Kidney (tissue), 14 donors: ENCODE measurements around the gene JPH4. TPM values are rescaled to one million over a fixed set of nuclear protein-coding genes. Genes with fewer than 3 reads are reported as not detected.

Experiments used
- DNase-seq, 5 donors: peaks; one replicate each; pipeline ENCODE4 v3.0.0-alpha.2; 2013 to 2020
- FAIRE-seq: peaks from 2 replicates; lab custom pipeline; 2012; peaks lifted over from hg19 to GRCh38; lab: Jason Lieb, UNC
- H3K27ac ChIP-seq, 2 donors: one replicate each; pipeline ENCODE4 v1.7.0; 2013; ENCODE audit warnings: low read depth in 2 of 2, low read length in 2 of 2, inconsistent platforms in 1 of 2
- H3K27me3 ChIP-seq: one replicate; pipeline ENCODE4 v1.7.1; 2013; ENCODE audit warnings: low read length, inconsistent platforms; ENCODE audit not compliant: control insufficient read depth, insufficient read depth
- H3K36me3 ChIP-seq, 3 donors: one replicate each; pipeline versions ENCODE4 v1.7.0 to v1.7.1; 2013; ENCODE audit warnings: low read length in 3 of 3, control low read depth in 1 of 3, inconsistent platforms in 1 of 3; ENCODE audit not compliant: insufficient read depth in 3 of 3, control insufficient read depth in 2 of 3
- H3K4me1 ChIP-seq, 3 donors: one replicate each; pipeline versions ENCODE4 v1.7.0 to v1.7.1; 2013; ENCODE audit warnings: low read length in 3 of 3, inconsistent platforms in 1 of 3, low read depth in 1 of 3; ENCODE audit not compliant: control insufficient read depth in 2 of 3, insufficient read depth in 2 of 3
- H3K4me3 ChIP-seq, 3 donors: one replicate each; pipeline versions ENCODE4 v1.7.0 to v1.8.1; 2013; ENCODE audit warnings: low read length in 3 of 3, control low read depth in 1 of 3, inconsistent platforms in 1 of 3
- H3K9ac ChIP-seq, 3 donors: one replicate each; pipeline versions ENCODE4 v1.7.0 to v1.7.1; 2013; ENCODE audit warnings: low read length in 3 of 3, control low read depth in 1 of 3, inconsistent platforms in 1 of 3
- H3K9me3 ChIP-seq, 3 donors: one replicate each; pipeline versions ENCODE4 v1.7.0 to v1.7.1; 2013; ENCODE audit warnings: low read length in 3 of 3, control low read depth in 1 of 3, inconsistent platforms in 1 of 3; ENCODE audit not compliant: control insufficient read depth in 2 of 3, insufficient read depth in 1 of 3
- CTCF ChIP-seq: IDR thresholded peaks from 3 replicates; pipeline ENCODE4 v1.5.1; 2012; ENCODE audit warnings: mild to moderate bottlenecking, moderate library complexity, borderline replicate concordance; ENCODE audit not compliant: insufficient read depth; ENCODE audit errors: extremely low read depth
- intact Hi-C: fragments of 100-400 bp; cut with DNase I; formaldehyde crosslinking; loops from one replicate; pipeline ENCODE4 v1.11.1; 2022
- polyA plus RNA-seq: library from polyadenylated mRNA; stranded (reverse); fragments of 350-450 nt; fragmentation: Illumina TruSeq; extraction: RNeasy Lipid Tissue Mini Kit (QIAGEN cat#74804); gene quantifications from one replicate; pipeline ENCODE4 v1.2.3, GENCODE V29; 2014; ENCODE audit warnings: low read depth, low replicate concordance; ENCODE audit not compliant: insufficient read depth
- total RNA-seq: library from RNA; stranded (reverse); fragmentation: NEBNext Ultra II Directional; extraction: Animal tissue kit (Norgen Biotek cat#: 25700); gene quantifications from one replicate; pipeline ENCODE4 v1.2.1, GENCODE V29; 2021
- donor health status: control.
- donor health status: control.
- donor health status: control.
- donor health status: control.
- donor health status: control.
- donor health status: DM: yes; HTN: yes; CAD: no.
- donor health status: Normal renal cell carcinoma (clear cell type).

Gene JPH4
- total and polyA plus RNA-seq, 2 donors from 2014 or later: 3.6 to 7.0 TPM

DNA sequence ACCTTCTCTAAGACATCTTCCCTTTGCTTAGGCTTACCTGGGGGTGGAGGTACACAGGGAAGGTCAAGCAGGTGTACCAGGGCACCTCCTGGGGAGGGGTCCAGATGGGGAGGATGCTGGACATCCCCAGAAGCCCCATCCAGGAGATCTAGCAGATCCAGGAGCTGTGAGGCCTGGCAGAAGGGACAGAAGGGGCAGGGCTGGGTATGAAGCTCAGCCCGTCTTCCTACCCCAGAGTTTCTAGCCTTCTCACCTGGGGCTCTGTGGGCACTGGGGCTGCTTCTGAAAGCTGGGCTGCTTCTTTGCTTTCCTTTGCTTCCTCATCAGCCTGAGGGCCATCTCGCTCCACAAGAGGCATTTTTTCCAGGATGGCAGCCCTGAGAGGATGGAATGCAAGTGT, 17.3 kb downstream of the JPH4 start:
- no peak overlapping the region for H3K27ac ChIP-seq
- no peak for TF ChIP-seq CTCF
- intact Hi-C loops: loop anchor here (5.0 kb wide), 1 partner anchor 89 kb away; no protein-coding TSS in a partner anchor
- H3K27me3 ChIP-seq: no peaks in the 10 kb centered on the region
- FAIRE-seq (no peak), DNase-seq (no peak)
- H3K9me3 ChIP-seq: no peaks in the 10 kb centered on the region
- peaks cover 2 to 17% (median 16%) of the 10 kb centered on the region in 3 donors for H3K36me3 ChIP-seq
- H3K4me3 ChIP-seq: no peak overlapping the region
- H3K4me1 ChIP-seq: peaks cover 0 to 15% (median 5%) of the 10 kb centered on the region in 3 donors
- H3K9ac ChIP-seq: no peak overlapping the region

- peaks cover 2 to 17% (median 16%) of the 10 kb centered on the region in 3 donors for H3K36me3 ChIP-seq
- no peak for FAIRE-seq
- intact Hi-C loops: loop anchor here (5.0 kb wide), 1 partner anchor 88 kb away; no protein-coding TSS in a partner anchor
Observed at GRCh38 chr14:23559926-23560520, 18.6 kb downstream of the JPH4 start.

DNA sequence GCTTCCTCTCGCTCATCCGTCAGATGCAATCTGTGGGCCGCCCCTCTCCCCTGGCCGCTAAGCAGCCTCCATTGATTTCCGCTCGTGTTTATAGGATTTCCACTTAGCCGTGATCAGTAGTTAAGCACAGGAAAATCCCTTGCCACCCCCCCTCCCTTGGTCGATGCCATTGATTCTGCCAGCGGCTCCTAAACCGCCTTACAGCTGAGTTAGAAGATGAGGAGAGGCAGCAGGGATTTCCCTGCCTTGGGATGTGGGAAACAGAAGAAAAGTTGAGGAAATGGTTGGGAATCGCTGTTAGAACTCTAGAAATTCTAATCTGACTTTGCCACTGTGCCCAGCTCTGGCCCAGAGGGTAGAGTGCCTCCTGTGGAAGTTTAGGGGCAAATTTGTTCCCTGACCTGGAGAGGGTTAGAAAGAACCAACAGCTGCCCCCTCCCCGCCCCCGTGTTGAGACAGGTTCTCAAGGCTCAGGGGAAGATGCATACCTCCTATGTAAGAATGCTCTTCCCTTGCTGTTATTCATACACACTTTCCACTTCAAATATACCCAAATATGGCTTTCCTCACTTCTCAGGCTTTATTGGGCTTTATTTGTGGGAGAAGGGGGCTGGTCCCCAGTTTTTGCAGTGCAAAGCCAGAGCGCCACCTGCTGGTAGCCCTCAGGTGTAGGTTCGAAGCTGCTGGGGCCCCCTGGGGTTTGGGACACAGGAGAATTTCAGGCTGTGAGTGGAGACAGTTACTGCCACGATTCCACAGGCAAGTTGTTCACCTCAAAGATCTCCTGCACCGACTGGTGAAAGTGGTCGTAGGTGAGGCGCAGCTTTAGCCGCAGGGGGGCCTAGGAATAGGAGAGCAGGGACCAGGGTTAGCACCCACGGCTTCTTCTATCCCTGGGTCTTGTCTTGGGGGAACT, 19.3 kb downstream of the JPH4 start:
- Histone ChIP-seq H3K4me3 (no peak overlapping the region), H3K4me1 (peaks cover 0 to 18% (median 5%) of the 10 kb centered on the region in 3 donors), H3K27ac (no peak overlapping the region), H3K27me3 (no peaks in the 10 kb centered on the region), H3K9me3 (no peaks in the 10 kb centered on the region), H3K36me3 (peaks cover 2 to 16% (median 13%) of the 10 kb centered on the region in 3 donors), H3K9ac (no peak overlapping the region)
- DNase-seq (no peak), FAIRE-seq (no peak)
- intact Hi-C loops: no loop called here
- TF ChIP-seq CTCF: peak; percentile 65

More at GRCh38 chr14:23559926-23560520, 18.6 kb downstream of the JPH4 start:
- H3K4me3 ChIP-seq: no peak overlapping the region
- H3K9me3 ChIP-seq: no peaks in the 10 kb centered on the region
- TF ChIP-seq CTCF: no peak
- H3K27ac ChIP-seq: no peak overlapping the region
- H3K4me1 ChIP-seq: peaks cover 0 to 18% (median 5%) of the 10 kb centered on the region in 3 donors
- H3K9ac ChIP-seq: no peak overlapping the region
- no peak for DNase-seq
- no peaks in the 10 kb centered on the region for H3K27me3 ChIP-seq
